Duodenal mucosa (tissue), 2 donors: ENCODE measurements around the gene PCED1A.

Experiments
- H3K27ac ChIP-seq: one replicate; pipeline ENCODE4 v1.7.0; 2013; ENCODE audit warnings: low read depth, low read length
- H3K27me3 ChIP-seq, 2 donors: one replicate each; pipeline ENCODE4 v1.7.0; 2013; ENCODE audit warnings: low read length in 2 of 2, control low read depth in 1 of 2; ENCODE audit not compliant: insufficient read depth in 2 of 2, control insufficient read depth in 1 of 2
- H3K36me3 ChIP-seq, 2 donors: one replicate each; pipeline ENCODE4 v1.7.0; 2013; ENCODE audit warnings: low read length in 2 of 2, control low read depth in 1 of 2; ENCODE audit not compliant: insufficient read depth in 2 of 2, control insufficient read depth in 1 of 2
- H3K4me1 ChIP-seq, 2 donors: one replicate each; pipeline ENCODE4 v1.7.0; 2013; ENCODE audit warnings: low read length in 2 of 2, control low read depth in 1 of 2; ENCODE audit not compliant: insufficient read depth in 2 of 2, control insufficient read depth in 1 of 2
- H3K4me3 ChIP-seq, 2 donors: one replicate each; pipeline ENCODE4 v1.7.0; 2013; ENCODE audit warnings: low read length in 2 of 2, low read depth in 1 of 2
- H3K9ac ChIP-seq, 2 donors: one replicate each; pipeline ENCODE4 v1.7.0; 2013; ENCODE audit warnings: low read length in 2 of 2, low read depth in 1 of 2
- H3K9me3 ChIP-seq, 2 donors: one replicate each; pipeline ENCODE4 v1.7.0; 2013; ENCODE audit warnings: low read length in 2 of 2, control low read depth in 1 of 2; ENCODE audit not compliant: control insufficient read depth in 1 of 2

The PCED1A gene

DNA sequence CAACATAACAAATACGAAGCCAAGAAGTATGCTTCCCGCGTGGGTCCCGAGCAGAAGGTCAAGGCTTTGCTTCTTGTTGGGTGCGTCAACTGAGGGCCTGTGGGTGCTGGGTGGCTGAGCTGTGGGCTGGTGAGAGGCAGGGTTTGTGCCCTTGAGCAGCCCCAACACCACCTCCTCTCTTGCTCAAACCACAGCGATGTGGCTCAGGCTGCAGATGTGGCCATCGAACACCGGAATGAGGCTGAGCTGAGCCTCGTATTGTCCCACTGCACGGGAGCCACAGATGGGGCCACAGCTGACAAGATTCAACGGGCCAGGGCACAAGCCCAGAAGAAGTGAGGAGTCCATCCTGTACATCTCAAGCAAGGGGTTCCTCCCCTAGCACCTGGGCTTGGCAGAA is 25.8 kb upstream of the PCED1A start:
- Histone ChIP-seq H3K4me1 (peaks cover 0 to 3% of the 10 kb centered on the region in 2 donors), H3K9me3 (no peaks in the 10 kb centered on the region), H3K4me3 (no peak overlapping the region), H3K27ac (no peak overlapping the region), H3K27me3 (peaks cover 0 to 4% of the 10 kb centered on the region in 2 donors), H3K9ac (no peak overlapping the region), H3K36me3 (peaks cover 17 to 45% of the 10 kb centered on the region in 2 donors)

DNA sequence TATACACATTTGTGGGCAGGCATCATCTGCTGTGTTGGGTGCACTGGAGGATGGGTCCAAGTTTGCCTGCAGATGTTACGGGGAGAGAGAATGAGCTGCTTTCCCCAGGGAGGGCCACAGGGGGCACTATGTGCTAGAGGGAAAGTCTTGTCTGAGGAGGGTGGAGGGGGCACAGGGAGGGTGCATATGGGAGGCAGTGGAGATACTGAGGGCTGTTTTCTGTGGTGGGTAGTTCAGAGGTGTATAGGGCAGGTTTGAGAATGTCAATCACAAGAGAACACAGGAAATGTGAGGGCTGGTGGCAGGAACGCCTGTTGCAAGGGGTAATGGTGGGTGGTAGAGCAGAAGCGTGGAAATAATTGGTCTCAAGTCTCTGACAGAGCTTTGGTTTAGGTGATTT is 25.2 kb upstream of the PCED1A start:
- H3K9ac ChIP-seq = no peak overlapping the region
- H3K4me1 ChIP-seq = peaks cover 0 to 3% of the 10 kb centered on the region in 2 donors
- no peaks in the 10 kb centered on the region for H3K27me3 ChIP-seq
- H3K9me3 ChIP-seq = no peaks in the 10 kb centered on the region
- H3K4me3 ChIP-seq = no peak overlapping the region
- H3K27ac ChIP-seq = no peak overlapping the region
- peaks cover 21 to 52% of the 10 kb centered on the region in 2 donors for H3K36me3 ChIP-seq

- Histone ChIP-seq H3K36me3 (peaks cover 21 to 55% of the 10 kb centered on the region in 2 donors), H3K4me3 (no peak overlapping the region), H3K9ac (no peak overlapping the region), H3K9me3 (no peaks in the 10 kb centered on the region), H3K27ac (no peak overlapping the region), H3K4me1 (peaks cover 0 to 3% of the 10 kb centered on the region in 2 donors), H3K27me3 (no peaks in the 10 kb centered on the region)
Measured at GRCh38 chr20:2865101-2865500, 24.6 kb upstream of the PCED1A start.

- no peaks in the 10 kb centered on the region for H3K27me3 ChIP-seq
Measured at GRCh38 chr20:2864626-2865025, 24.2 kb upstream of the PCED1A start.

DNA sequence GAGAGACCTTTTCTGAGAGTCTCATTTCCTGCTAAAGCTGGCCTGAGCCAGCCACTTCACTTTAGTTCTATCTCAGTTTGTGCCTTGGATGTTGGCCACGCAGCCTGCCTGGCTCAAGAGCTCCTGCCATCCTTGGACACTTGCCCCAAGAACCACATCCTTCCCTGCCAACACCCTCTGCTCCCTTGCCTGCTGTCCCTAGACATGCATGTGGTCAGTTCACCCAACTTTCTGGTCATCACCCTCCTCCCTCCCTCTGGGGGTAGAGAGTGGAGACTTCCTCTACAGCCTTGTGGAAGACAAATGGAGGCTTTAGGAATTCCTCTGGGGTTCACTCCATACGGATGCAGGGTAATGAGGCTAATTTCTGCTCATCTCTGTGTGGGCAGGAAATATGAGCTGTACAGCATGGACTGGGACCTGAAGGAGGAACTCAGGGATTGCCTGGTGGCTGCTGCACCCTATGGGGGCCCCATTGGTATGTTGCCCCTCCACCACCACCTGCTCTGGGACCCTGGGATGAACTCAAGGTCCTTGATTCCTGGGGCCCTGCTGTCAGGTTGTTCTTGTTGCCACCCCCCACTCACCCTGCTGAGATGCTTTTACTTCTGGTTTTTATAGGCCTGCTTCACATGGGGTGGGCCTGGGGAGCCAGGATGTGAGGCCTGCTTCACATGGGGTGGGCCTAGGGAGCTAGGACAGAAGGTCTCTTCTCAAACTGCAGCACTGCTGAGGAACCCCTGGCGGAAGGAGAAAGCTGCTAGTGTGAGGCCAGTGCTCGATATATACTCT is 19.1 kb upstream of the PCED1A start:
- H3K4me1 ChIP-seq = no peaks in the 10 kb centered on the region
- H3K4me3 ChIP-seq = no peak overlapping the region

More at GRCh38 chr20:2864626-2865025, 24.2 kb upstream of the PCED1A start:
- H3K9ac ChIP-seq = no peak overlapping the region
- H3K27ac ChIP-seq = no peak overlapping the region
- H3K9me3 ChIP-seq = no peaks in the 10 kb centered on the region
- H3K4me1 ChIP-seq = peaks cover 0 to 3% of the 10 kb centered on the region in 2 donors
- H3K36me3 ChIP-seq = peaks cover 21 to 55% of the 10 kb centered on the region in 2 donors
- no peak overlapping the region for H3K4me3 ChIP-seq

GRCh38 chr20:2858591-2858990 is 18.1 kb upstream of the PCED1A start:
- H3K4me1 ChIP-seq = no peaks in the 10 kb centered on the region
- H3K9ac ChIP-seq = no peak overlapping the region
- peaks cover 7 to 27% of the 10 kb centered on the region in 2 donors for H3K36me3 ChIP-seq
- H3K4me3 ChIP-seq = no peak overlapping the region
- no peak overlapping the region for H3K27ac ChIP-seq
- H3K9me3 ChIP-seq = no peaks in the 10 kb centered on the region
- H3K27me3 ChIP-seq = no peaks in the 10 kb centered on the region

More for the DNA sequence above, 19.1 kb upstream of the PCED1A start:
- no peaks in the 10 kb centered on the region for H3K27me3 ChIP-seq
- peaks cover 7 to 35% of the 10 kb centered on the region in 2 donors for H3K36me3 ChIP-seq
- no peak overlapping the region for H3K27ac ChIP-seq
- no peaks in the 10 kb centered on the region for H3K9me3 ChIP-seq
- no peak overlapping the region for H3K9ac ChIP-seq

GRCh38 chr20:2851086-2851485 is 10.6 kb upstream of the PCED1A start:
- H3K36me3 ChIP-seq = no peaks in the 10 kb centered on the region
- no peak overlapping the region for H3K27ac ChIP-seq
- no peaks in the 10 kb centered on the region for H3K27me3 ChIP-seq
- H3K9ac ChIP-seq = no peak overlapping the region
- no peaks in the 10 kb centered on the region for H3K9me3 ChIP-seq
- H3K4me3 ChIP-seq = no peak overlapping the region
- peaks cover 4 to 5% of the 10 kb centered on the region in 2 donors for H3K4me1 ChIP-seq

DNA sequence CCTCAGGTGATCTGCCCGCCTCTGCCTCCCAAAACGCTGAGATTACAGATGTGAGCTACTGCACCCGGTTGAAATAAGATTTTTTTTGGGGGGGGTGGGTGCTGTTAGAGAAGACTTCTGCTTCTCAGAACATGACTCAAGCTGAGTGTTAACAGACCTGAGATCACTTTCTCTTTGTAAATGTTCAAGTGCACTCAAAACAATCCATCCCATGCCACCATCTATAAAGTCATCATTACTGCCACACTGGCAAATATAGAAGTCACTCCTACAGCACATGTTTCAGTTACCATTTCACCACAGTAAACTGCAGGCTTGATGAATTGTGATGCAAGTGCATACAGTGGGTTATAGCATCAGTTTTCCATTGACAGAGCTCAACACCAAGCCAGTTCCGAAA is 9.1 kb upstream of the PCED1A start:
- H3K4me1 ChIP-seq = peaks cover 4 to 5% of the 10 kb centered on the region in 2 donors
- H3K9ac ChIP-seq = no peak overlapping the region
- no peaks in the 10 kb centered on the region for H3K27me3 ChIP-seq
- no peak overlapping the region for H3K4me3 ChIP-seq
- H3K9me3 ChIP-seq = no peaks in the 10 kb centered on the region
- no peak overlapping the region for H3K27ac ChIP-seq
- H3K36me3 ChIP-seq = no peaks in the 10 kb centered on the region

GRCh38 chr20:2847802-2848201 is 7.3 kb upstream of the PCED1A start:
- H3K4me1 ChIP-seq = peaks cover 4 to 5% of the 10 kb centered on the region in 2 donors

DNA sequence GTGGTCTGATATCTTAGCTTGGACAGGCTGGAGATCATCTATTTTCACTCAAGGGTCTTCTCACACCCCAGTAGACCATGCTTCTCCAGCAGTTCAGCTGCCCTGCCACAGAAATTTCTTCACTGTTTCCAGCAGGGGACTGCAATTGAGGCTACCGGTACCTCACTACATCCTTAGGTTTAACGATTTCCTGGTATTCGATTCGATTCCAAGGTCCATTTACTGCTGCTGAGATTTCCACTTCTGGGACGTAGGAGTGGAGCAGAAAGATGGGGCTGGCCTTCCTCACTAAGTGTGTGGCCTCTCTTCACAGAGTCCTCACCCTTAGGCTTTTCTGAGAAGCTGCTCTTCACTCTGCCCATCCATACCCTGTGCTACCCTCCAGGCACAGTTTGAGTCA is 6.2 kb upstream of the PCED1A start:
- Histone ChIP-seq H3K9ac (no peak overlapping the region), H3K27me3 (no peaks in the 10 kb centered on the region), H3K9me3 (no peaks in the 10 kb centered on the region), H3K36me3 (no peaks in the 10 kb centered on the region), H3K4me1 (peaks cover 0 to 3% of the 10 kb centered on the region in 2 donors), H3K27ac (no peak overlapping the region), H3K4me3 (no peak overlapping the region)

More at GRCh38 chr20:2847802-2848201, 7.3 kb upstream of the PCED1A start:
- no peaks in the 10 kb centered on the region for H3K27me3 ChIP-seq
- H3K4me3 ChIP-seq = no peak overlapping the region
- no peak overlapping the region for H3K9ac ChIP-seq
- H3K9me3 ChIP-seq = no peaks in the 10 kb centered on the region
- H3K27ac ChIP-seq = no peak overlapping the region
- no peaks in the 10 kb centered on the region for H3K36me3 ChIP-seq
